Thoracic aorta (tissue), 2 donors: ENCODE data around the gene CARNS1. TPM values are rescaled to one million over a fixed set of nuclear protein-coding genes. Genes with fewer than 3 reads are reported as not detected.

Experiments used
- ATAC-seq: fragments of 150-250 bp; one replicate; pipeline ENCODE4 v1.8.0; 2017; ENCODE audit warnings: low read depth; ENCODE audit not compliant: insufficient number of reproducible peaks, low FRiP score
- DNase-seq: peaks from one replicate; pipeline ENCODE4 v3.0.0-alpha.2; 2020; ENCODE audit warnings: low spot score
- H3K27ac ChIP-seq, 2 donors: fragments of 200-600 bp; sonication (generic); 1 replicate in 1 of 2; 2 replicates in 1 of 2; pipeline ENCODE4 v1.5.1; 2016; ENCODE audit warnings: mild to moderate bottlenecking in 2 of 2, moderate library complexity in 2 of 2
- H3K27me3 ChIP-seq: fragments of 200-600 bp; sonication (generic); replicated peaks from 2 replicates; pipeline ENCODE4 v1.6.0; 2016; ENCODE audit warnings: mild to moderate bottlenecking; ENCODE audit not compliant: insufficient read depth
- H3K36me3 ChIP-seq: fragments of 200-600 bp; sonication (generic); one replicate; pipeline ENCODE4 v1.5.1; 2016
- H3K4me1 ChIP-seq, 2 donors: fragments of 200-600 bp; sonication (generic); 1 replicate in 1 of 2; 2 replicates in 1 of 2; pipeline versions ENCODE4 v1.5.1 to v1.6.0; 2016; ENCODE audit warnings: low read depth in 2 of 2, mild to moderate bottlenecking in 1 of 2; ENCODE audit not compliant: control insufficient read depth in 1 of 2
- H3K4me3 ChIP-seq: fragments of 200-600 bp; sonication (generic); 2 replicates; pipeline ENCODE4 v1.5.1; 2016; ENCODE audit warnings: mild to moderate bottlenecking
- H3K9me3 ChIP-seq: fragments of 200-600 bp; sonication (generic); 2 replicates; pipeline ENCODE4 v1.5.1; 2016
- total RNA-seq, 2 donors: library from RNA; depleted of rRNA; stranded (reverse); fragments of >200 nt; gene quantifications; one replicate each; pipeline versions ENCODE4 v1.1.0 to v1.2.3, GENCODE V29; 2016
- TF ChIP-seq, protein P1 (sequence below): fragments of 200-600 bp; sonication (generic); IDR thresholded peaks from one replicate; pipeline ENCODE4 v1.5.1; 2019; ENCODE audit warnings: antibody characterized with exemption

CARNS1 gene
- total RNA-seq, 2 donors from 2014 or later = 7.9 to 10.8 TPM

DNA sequence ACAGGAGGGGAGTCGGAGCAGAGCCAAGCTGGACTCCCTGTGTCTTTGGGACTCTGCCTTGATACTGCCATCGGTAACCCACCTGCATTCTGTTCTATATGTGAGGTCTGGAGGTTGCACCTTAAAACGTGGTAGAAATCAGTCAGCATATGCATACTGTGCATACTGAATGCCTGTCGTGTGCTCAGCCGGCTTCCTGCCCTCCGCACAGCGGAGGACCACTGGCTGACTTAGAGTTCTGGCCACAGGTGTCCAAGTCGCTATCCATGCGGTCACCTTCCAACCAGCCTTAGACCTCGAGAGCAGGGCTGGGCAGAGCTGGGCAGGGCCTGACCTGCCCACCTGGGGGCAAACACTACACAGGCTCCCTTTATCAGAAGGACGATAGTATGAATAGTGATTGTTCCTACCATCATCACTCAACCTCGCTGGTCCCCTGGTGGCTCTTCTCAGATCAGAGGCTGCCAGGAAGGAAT lies 7.8 kb upstream of the CARNS1 start:
- peaks cover 5% of the 10 kb centered on the region for H3K27me3 ChIP-seq
- no peak for ATAC-seq
- DNase-seq = no peak
- no peaks in the 10 kb centered on the region for H3K9me3 ChIP-seq
- no peak overlapping the region for H3K4me3 ChIP-seq
- H3K36me3 ChIP-seq = no peaks in the 10 kb centered on the region
- H3K27ac ChIP-seq = no peak overlapping the region
- TF ChIP-seq, protein P1, sequence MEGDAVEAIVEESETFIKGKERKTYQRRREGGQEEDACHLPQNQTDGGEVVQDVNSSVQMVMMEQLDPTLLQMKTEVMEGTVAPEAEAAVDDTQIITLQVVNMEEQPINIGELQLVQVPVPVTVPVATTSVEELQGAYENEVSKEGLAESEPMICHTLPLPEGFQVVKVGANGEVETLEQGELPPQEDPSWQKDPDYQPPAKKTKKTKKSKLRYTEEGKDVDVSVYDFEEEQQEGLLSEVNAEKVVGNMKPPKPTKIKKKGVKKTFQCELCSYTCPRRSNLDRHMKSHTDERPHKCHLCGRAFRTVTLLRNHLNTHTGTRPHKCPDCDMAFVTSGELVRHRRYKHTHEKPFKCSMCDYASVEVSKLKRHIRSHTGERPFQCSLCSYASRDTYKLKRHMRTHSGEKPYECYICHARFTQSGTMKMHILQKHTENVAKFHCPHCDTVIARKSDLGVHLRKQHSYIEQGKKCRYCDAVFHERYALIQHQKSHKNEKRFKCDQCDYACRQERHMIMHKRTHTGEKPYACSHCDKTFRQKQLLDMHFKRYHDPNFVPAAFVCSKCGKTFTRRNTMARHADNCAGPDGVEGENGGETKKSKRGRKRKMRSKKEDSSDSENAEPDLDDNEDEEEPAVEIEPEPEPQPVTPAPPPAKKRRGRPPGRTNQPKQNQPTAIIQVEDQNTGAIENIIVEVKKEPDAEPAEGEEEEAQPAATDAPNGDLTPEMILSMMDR = no peak
- H3K4me1 ChIP-seq = no peaks in the 10 kb centered on the region

DNA sequence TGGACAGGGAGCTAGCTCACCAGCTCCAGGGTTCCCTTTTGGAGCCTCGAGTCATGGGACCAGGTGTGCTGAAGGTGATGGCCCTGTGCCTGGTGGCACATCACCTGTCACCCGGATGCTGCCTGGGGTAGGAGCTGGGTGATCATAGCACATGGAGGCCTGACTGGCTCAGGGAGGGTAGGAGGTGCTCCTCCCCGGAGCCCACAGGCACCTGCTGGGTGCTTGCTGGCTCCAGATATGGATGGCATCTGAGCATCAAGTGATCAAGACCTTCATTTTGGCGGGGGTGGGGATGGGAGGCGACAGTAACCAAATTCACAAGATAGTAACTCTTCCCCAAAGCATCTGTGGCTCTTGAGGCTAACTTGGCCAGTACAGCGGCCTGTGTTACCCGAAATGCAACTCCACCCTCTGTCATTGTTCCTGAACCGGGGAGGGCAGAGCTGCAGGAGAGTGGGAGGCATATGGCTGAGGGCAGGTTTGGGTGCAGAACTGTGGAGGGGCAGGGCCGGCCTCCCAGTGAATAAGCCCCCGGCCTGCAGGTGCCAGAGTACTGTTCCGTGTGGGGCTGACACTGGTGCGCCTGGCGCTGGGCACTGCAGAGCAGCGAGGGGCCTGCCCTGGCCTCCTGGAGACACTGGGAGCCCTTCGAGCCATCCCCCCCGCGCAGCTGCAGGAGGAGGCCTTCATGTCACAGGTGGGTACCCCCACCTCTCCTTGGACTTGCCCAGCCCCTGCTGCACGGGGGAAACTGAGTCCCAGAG lies 6.9 kb upstream of the CARNS1 start:
- no peaks in the 10 kb centered on the region for H3K36me3 ChIP-seq
- no peak overlapping the region for H3K27ac ChIP-seq
- H3K4me1 ChIP-seq = no peaks in the 10 kb centered on the region
- no peak for DNase-seq
- no peak overlapping the region for H3K4me3 ChIP-seq
- ATAC-seq = no peak
- H3K9me3 ChIP-seq = no peaks in the 10 kb centered on the region
- TF ChIP-seq, protein P1 = no peak
- peaks cover 5% of the 10 kb centered on the region for H3K27me3 ChIP-seq

DNA sequence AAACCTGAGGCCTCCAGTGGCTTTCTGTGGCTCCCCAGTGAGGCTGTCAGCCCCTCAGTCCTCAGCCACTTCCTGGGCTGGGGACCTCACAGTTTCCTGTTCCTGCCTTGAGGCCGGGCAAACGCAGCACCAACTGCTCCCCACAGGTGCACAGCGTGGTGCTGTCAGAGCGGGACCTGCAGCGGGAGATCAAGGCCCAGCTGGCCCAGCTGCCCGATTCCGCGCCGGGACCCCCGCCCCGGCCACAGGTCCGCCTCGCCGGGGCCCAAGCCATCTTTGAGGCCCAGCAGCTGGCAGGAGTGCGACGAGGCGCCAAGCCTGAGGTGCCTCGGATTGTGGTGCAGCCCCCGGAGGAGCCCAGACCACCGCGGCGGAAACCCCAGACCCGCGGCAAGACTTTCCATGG lies 6.2 kb upstream of the CARNS1 start:
- ATAC-seq (no peak), DNase-seq (no peak)
- Histone ChIP-seq H3K9me3 (no peaks in the 10 kb centered on the region), H3K4me1 (no peaks in the 10 kb centered on the region), H3K36me3 (no peaks in the 10 kb centered on the region), H3K27ac (no peak overlapping the region), H3K4me3 (no peak overlapping the region), H3K27me3 (peaks cover 5% of the 10 kb centered on the region)
- TF ChIP-seq, protein P1 = no peak

DNA sequence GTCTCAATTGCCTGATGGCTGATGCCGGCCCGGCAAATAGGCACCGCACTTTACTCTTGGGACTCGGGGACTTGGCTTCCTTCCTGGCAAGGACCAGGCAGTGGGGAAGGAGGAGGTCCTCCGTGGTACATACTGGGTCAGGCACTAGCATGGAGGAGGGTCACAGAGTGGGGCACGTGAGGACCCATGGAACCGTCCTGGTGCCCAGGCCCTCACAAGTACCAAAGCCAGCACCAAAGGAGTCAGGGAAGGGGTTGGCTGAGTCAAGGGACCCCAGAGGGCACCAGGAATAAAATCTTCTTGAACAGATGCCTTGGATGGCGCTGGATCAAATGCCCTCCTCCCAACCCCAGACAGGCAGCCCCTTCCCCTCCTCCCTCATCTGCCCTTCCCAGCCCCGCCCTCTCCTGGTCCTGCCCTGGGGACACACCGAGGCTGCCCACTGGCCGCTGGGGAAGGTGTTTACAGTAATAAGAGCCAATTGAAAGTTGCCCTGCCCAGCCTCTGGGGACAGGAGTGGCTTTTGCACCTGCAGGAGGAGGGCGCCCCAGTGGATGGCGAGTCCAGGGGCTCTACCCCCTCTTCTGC lies 5.6 kb upstream of the CARNS1 start:
- Histone ChIP-seq H3K9me3 (no peaks in the 10 kb centered on the region), H3K27ac (no peak overlapping the region), H3K36me3 (no peaks in the 10 kb centered on the region), H3K27me3 (peaks cover 5% of the 10 kb centered on the region), H3K4me3 (no peak overlapping the region), H3K4me1 (peaks cover 1 to 2% of the 10 kb centered on the region in 2 donors)
- no peak for DNase-seq
- TF ChIP-seq, protein P1 = no peak
- ATAC-seq = no peak

DNA sequence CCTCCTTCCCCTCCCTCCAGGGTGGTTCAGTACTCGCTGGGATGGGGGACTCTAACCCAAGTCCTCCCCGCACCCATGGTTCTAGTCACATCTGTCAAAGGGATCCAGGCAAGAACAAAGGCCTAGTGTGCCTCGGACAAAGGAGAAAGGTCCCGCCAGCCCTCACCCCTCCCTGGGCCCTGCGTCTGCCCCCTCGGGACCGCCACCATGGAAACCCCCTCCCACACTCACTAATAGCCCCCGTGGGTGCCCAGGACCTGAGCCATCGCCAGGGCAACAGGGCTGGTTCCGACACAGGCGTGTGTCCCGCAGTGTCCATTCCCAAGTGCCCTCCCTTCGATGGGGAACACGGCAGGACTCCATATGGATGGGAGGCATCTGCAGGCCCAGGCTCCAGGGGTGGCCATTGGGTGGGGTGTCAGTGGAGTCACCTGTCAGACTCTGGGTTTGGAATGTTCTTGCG lies 5.1 kb upstream of the CARNS1 start:
- Histone ChIP-seq H3K27me3 (peaks cover 5% of the 10 kb centered on the region), H3K4me1 (peaks cover 3 to 4% of the 10 kb centered on the region in 2 donors)

More for the DNA sequence above, 5.1 kb upstream of the CARNS1 start:
- H3K4me3 ChIP-seq = no peak overlapping the region
- DNase-seq (no peak), ATAC-seq (no peak)
- H3K36me3 ChIP-seq = no peaks in the 10 kb centered on the region
- TF ChIP-seq, protein P1 = no peak
- no peaks in the 10 kb centered on the region for H3K9me3 ChIP-seq
- H3K27ac ChIP-seq = no peak overlapping the region
